RWPE2 (cell line): ENCODE results near the gene GTF2E1.

Experiments used
- ATAC-seq: fragments of 200-7000 bp; cut with Tn5 transposase; 3 replicates; pipeline ENCODE4 v1.9.1; 2021; ENCODE audit warnings: low read depth
- DNase-seq: peaks from one replicate; pipeline ENCODE4 v3.0.0-alpha.2; 2020; ENCODE audit warnings: low spot score
- H3K27ac ChIP-seq: fragments of 450-650 bp; 2 replicates; pipeline ENCODE4 v1.5.1; 2017; ENCODE audit warnings: mild to moderate bottlenecking; ENCODE audit not compliant: poor library complexity, severe bottlenecking
- H3K27me3 ChIP-seq: fragments of 250-450 bp; sonication (Bioruptor Pico); 2 replicates; pipeline ENCODE4 v1.5.1; 2021; ENCODE audit warnings: mild to moderate bottlenecking, moderate library complexity; ENCODE audit not compliant: insufficient read depth, poor library complexity, severe bottlenecking
- H3K36me3 ChIP-seq: fragments of 250-450 bp; sonication (Bioruptor Pico); 2 replicates; pipeline ENCODE4 v1.5.1; 2020; ENCODE audit warnings: low read depth, mild to moderate bottlenecking, moderate library complexity
- H3K4me1 ChIP-seq: fragments of 250-450 bp; sonication (Bioruptor Pico); 2 replicates; pipeline ENCODE4 v1.5.1; 2021; ENCODE audit warnings: mild to moderate bottlenecking, moderate library complexity; ENCODE audit not compliant: insufficient read depth, poor library complexity, severe bottlenecking
- H3K4me3 ChIP-seq: fragments of 250-450 bp; sonication (Bioruptor Pico); 2 replicates; pipeline ENCODE4 v1.5.1; 2021; ENCODE audit warnings: mild to moderate bottlenecking, moderate library complexity; ENCODE audit not compliant: severe bottlenecking
- H3K9me3 ChIP-seq: fragments of 250-450 bp; sonication (Bioruptor Pico); 2 replicates; pipeline ENCODE4 v1.5.1; 2021; ENCODE audit warnings: mild to moderate bottlenecking, moderate library complexity; ENCODE audit not compliant: severe bottlenecking
- CTCF ChIP-seq: fragments of 450-650 bp; IDR thresholded peaks from one replicate; pipeline ENCODE4 v1.5.1; 2017; ENCODE audit warnings: mild to moderate bottlenecking, moderate library complexity; ENCODE audit not compliant: poor library complexity, severe bottlenecking

Gene GTF2E1

GRCh38 chr3:120763601-120764000, 21.1 kb downstream of the GTF2E1 start:
- no peak for ATAC-seq
- Histone ChIP-seq H3K9me3 (no peaks in the 10 kb centered on the region), H3K4me1 (peaks cover 14% of the 10 kb centered on the region), H3K27me3 (no peaks in the 10 kb centered on the region), H3K27ac (no peak overlapping the region), H3K36me3 (no peaks in the 10 kb centered on the region), H3K4me3 (no peak overlapping the region)
- no peak for TF ChIP-seq CTCF
- no peak for DNase-seq

- no peak for TF ChIP-seq CTCF
- Histone ChIP-seq H3K27me3 (no peaks in the 10 kb centered on the region), H3K27ac (no peak overlapping the region), H3K36me3 (no peaks in the 10 kb centered on the region), H3K4me1 (peaks cover 14% of the 10 kb centered on the region), H3K9me3 (no peaks in the 10 kb centered on the region), H3K4me3 (no peak overlapping the region)
- DNase-seq (no peak), ATAC-seq (no peak)
These were observed 21.7 kb downstream of the GTF2E1 start for GRCh38 chr3:120764206-120764605.

- Histone ChIP-seq H3K9me3 (no peaks in the 10 kb centered on the region), H3K36me3 (peaks cover 8% of the 10 kb centered on the region; the same call in 1 of the 2 replicates), H3K4me3 (no peak overlapping the region), H3K4me1 (peaks cover 14% of the 10 kb centered on the region), H3K27ac (no peak overlapping the region), H3K27me3 (no peaks in the 10 kb centered on the region)
- DNase-seq (no peak), ATAC-seq (no peak)
- no peak for TF ChIP-seq CTCF
These were observed 23.4 kb downstream of the GTF2E1 start for GRCh38 chr3:120765830-120766493.

GRCh38 chr3:120766576-120766975, 24.0 kb downstream of the GTF2E1 start:
- Histone ChIP-seq H3K9me3 (no peaks in the 10 kb centered on the region), H3K36me3 (peaks cover 9% of the 10 kb centered on the region; the same call in 1 of the 2 replicates), H3K4me3 (no peak overlapping the region), H3K27me3 (no peaks in the 10 kb centered on the region), H3K4me1 (peaks cover 14% of the 10 kb centered on the region), H3K27ac (no peak overlapping the region)
- no peak for DNase-seq
- ATAC-seq: no peak
- no peak for TF ChIP-seq CTCF

GRCh38 chr3:120767106-120767505, 24.6 kb downstream of the GTF2E1 start:
- H3K36me3 ChIP-seq: peaks cover 9% of the 10 kb centered on the region; the same call in 1 of the 2 replicates
- no peaks in the 10 kb centered on the region for H3K27me3 ChIP-seq
- peaks cover 14% of the 10 kb centered on the region for H3K4me1 ChIP-seq
- H3K27ac ChIP-seq: no peak overlapping the region
- no peak for TF ChIP-seq CTCF
- no peaks in the 10 kb centered on the region for H3K9me3 ChIP-seq
- no peak for ATAC-seq
- no peak for DNase-seq
- H3K4me3 ChIP-seq: no peak overlapping the region
